Pancreas (tissue), 10 donors: ENCODE measurements around the gene FAAH2. TPM values are rescaled to one million over a fixed set of nuclear protein-coding genes. Genes with fewer than 3 reads are reported as not detected.

Experiments
- ATAC-seq, 4 donors: fragments of 200-7000 bp; cut with Tn5 transposase; one replicate each; pipeline versions ENCODE4 v1.8.0 to v1.9.1; 2020; ENCODE audit warnings: mild to moderate bottlenecking in 4 of 4, moderate library complexity in 4 of 4
- DNase-seq, 6 donors: peaks; one replicate each; pipeline ENCODE4 v3.0.0-alpha.2; 2020
- FAIRE-seq: peaks from 2 replicates; lab custom pipeline; 2012; peaks lifted over from hg19 to GRCh38; lab: Jason Lieb, UNC
- H3K27ac ChIP-seq, 4 donors: fragments of 200-600 bp; sonication (generic); 1 replicate in 3 of 4; 2 replicates in 1 of 4; pipeline versions ENCODE4 v1.5.0 to v1.8.0; 2020
- H3K27me3 ChIP-seq, 4 donors: fragments of 200-600 bp; one replicate each; pipeline ENCODE4 v1.8.0; 2021
- H3K36me3 ChIP-seq, 3 donors: fragments of 200-600 bp; sonication (generic) in 1 of 3; one replicate each; pipeline versions ENCODE4 v1.5.0 to v1.8.0; 2020 to 2021
- H3K4me1 ChIP-seq, 3 donors: fragments of 200-600 bp; one replicate each; pipeline ENCODE4 v1.8.0; 2021
- H3K4me3 ChIP-seq, 4 donors: fragments of 200-600 bp; sonication (generic) in 2 of 4; one replicate each; pipeline versions ENCODE4 v1.5.0 to v1.8.0; 2020 to 2021
- H3K9me3 ChIP-seq, 4 donors: fragments of 200-600 bp; one replicate each; pipeline ENCODE4 v1.8.0; 2021
- CTCF ChIP-seq, 4 donors: fragments of 200-600 bp; sonication (generic) in 3 of 4; IDR thresholded peaks; one replicate each; pipeline versions ENCODE4 v1.5.0 to v1.8.0; 2021; ENCODE audit warnings: antibody characterized with exemption in 4 of 4
- WGBS, 2 donors: extraction: QIAGEN DNeasy Blood & Tissue Kit; methylation state at CpG; one replicate each; pipeline ENCODE4 v1.1.7; 2013; 5-methylcytosine and 5-hydroxymethylcytosine counted together
- intact Hi-C, 3 donors: fragments of 100-400 bp; cut with DNase I; formaldehyde crosslinking; loops; one replicate each; pipeline versions ENCODE4 v1.11.1 to v1.14.2; 2022
- polyA plus RNA-seq, 2 donors: library from polyadenylated mRNA; stranded (reverse); fragments of 200-250 nt; gene quantifications; one replicate each; pipeline ENCODE4 v1.2.3, GENCODE V29; 2013
- total RNA-seq, 6 donors: library from RNA; stranded (reverse); fragmentation: NEBNext Ultra II Directional in 4 of 6; extraction: Animal tissue kit (Norgen Biotek cat#: 25700) in 4 of 6; gene quantifications; one replicate each; pipeline versions ENCODE4 v1.2.1 to v1.2.4, GENCODE V29; 2021 to 2023
- donor health status: healthy with polysubstance abuse.
- donor health status: DM: no; HTN: no; CAD: no; lungs with moderate emphysema.
- donor health status: DM: no; HTN: no; CAD: no.
- donor health status: control.
- donor health status: control.
- donor health status: Bipolar disorder and iron deficiency.
- donor health status: DM: yes; HTN: yes; CAD: no.
- donor health status: DM: no; HTN: no; CAD: no.
- donor health status: DM: no; HTN: no; CAD: no.
- donor health status: DM: yes; HTN: yes; CAD: no.

The FAAH2 gene
- total and polyA plus RNA-seq, 8 donors = 13.3 to 22.2 (median 17.8) TPM

GRCh38 chrX:57451426-57452020, 165.0 kb downstream of the FAAH2 start:
- Histone ChIP-seq H3K27me3 (peaks cover 0 to 14% (median 0%) of the 10 kb centered on the region in 4 donors), H3K36me3 (no peaks in the 10 kb centered on the region), H3K27ac (no peak overlapping the region), H3K4me1 (no peaks in the 10 kb centered on the region), H3K4me3 (no peak overlapping the region), H3K9me3 (no peaks in the 10 kb centered on the region)
- FAIRE-seq (no peak), DNase-seq (no peak), ATAC-seq (no peak)
- intact Hi-C loops = no loop called here
- TF ChIP-seq CTCF (IDR thresholded peaks at IDR 0.05) = no peak
- 57 to 72% methylated on average over 3 of the region's 3 CpGs for WGBS, 2 donors

DNA sequence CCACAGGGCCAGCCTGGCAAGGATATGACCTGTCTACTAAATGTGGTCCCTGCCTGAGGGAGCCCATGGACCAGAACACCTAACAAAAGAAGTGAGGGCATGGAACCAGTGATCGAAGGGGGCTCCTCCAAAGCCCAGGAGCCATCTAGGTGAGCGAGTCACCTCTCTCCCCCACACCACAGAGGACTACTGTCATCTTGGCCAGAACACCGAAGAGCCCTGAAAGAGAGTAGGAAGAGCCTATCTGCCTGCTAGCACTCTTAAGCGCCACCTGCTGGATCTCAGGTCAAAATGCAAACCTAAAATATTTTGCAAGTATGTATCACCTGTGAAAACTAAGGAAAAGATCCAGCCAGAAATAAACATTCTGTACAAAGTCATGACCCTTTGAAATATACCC, 167.4 kb downstream of the FAAH2 start:
- H3K4me1 ChIP-seq = no peaks in the 10 kb centered on the region
- H3K27ac ChIP-seq = no peak overlapping the region
- H3K9me3 ChIP-seq = no peaks in the 10 kb centered on the region
- no peak for DNase-seq
- WGBS, 2 donors = 28 to 60% methylated on average over 4 of the region's 4 CpGs
- peaks cover 0 to 15% (median 0%) of the 10 kb centered on the region in 4 donors for H3K27me3 ChIP-seq
- intact Hi-C loops = no loop called here
- peak in 2 of 4 donors; percentile 9 to 23 for TF ChIP-seq CTCF (IDR thresholded peaks at IDR 0.05)
- H3K36me3 ChIP-seq = no peaks in the 10 kb centered on the region
- H3K4me3 ChIP-seq = no peak overlapping the region
- ATAC-seq = no peak
- no peak for FAIRE-seq

DNA sequence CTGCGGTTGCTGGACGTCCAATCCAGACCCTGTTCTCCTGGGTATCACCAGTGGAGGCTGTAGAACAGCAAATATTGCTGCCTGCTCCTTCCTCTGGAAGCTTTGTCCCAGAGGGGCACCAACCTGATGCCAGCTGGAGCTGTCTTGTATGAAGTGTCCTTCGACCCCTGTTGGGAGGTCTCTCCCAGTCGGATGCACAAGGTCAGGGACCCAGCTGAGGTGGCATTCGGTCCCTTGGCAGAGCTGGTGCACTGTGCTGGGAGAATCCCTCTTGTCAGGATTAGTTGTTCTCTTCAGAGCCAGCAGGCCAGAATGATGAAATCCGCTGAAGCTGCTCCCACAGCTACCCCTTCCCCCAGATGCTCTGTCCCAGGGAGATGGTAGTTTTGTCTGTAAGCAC, 195.0 kb downstream of the FAAH2 start:
- Histone ChIP-seq H3K27me3 (no peaks in the 10 kb centered on the region), H3K4me1 (no peaks in the 10 kb centered on the region), H3K27ac (no peak overlapping the region), H3K4me3 (no peak overlapping the region), H3K36me3 (no peaks in the 10 kb centered on the region), H3K9me3 (no peaks in the 10 kb centered on the region)
- DNase-seq (peak in 2 of 6 donors; percentile 18 to 24), FAIRE-seq (no peak), ATAC-seq (no peak)
- WGBS, 2 donors = 81 to 98% methylated on average over 6 of the region's 6 CpGs
- intact Hi-C loops = no loop called here
- no peak for TF ChIP-seq CTCF (IDR thresholded peaks at IDR 0.05)

- no peaks in the 10 kb centered on the region for H3K4me1 ChIP-seq
- 71 to 76% methylated on average over 5 of the region's 5 CpGs for WGBS, 2 donors
- no peak for ATAC-seq
- intact Hi-C loops = no loop called here
- no peak for FAIRE-seq
- no peak for TF ChIP-seq CTCF (IDR thresholded peaks at IDR 0.05)
- H3K27me3 ChIP-seq = peaks cover 0 to 5% (median 0%) of the 10 kb centered on the region in 4 donors
- no peaks in the 10 kb centered on the region for H3K9me3 ChIP-seq
- DNase-seq = peak in 1 of 6 donors; percentile 10
- H3K4me3 ChIP-seq = no peak overlapping the region
- H3K36me3 ChIP-seq = no peaks in the 10 kb centered on the region
- no peak overlapping the region for H3K27ac ChIP-seq
Observed at GRCh38 chrX:57516491-57516890, 230.0 kb downstream of the FAAH2 start.

DNA sequence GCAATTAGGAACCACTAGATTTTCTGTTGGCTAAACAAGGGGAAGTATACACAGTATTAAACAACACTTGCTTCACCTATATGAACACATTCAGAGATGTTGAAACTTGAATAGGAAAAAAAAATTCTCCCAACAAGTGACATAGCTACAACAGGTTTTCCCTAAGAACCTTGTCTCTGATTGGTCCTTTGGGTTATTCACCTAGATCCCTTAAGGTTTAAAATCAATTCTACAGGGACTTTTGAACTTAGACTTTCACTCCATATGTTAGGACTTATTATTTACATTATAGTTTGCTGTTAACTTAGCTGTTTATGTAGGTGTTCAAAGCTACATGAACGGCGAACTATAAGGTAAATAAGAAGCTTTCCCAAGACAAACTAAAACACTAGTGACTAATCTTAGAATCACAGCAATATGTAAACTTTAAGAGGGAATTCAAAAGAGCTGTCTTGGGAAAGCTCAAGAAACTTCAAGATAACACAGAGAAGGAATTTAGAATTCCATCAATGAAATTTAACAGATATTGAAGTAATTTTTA, 233.1 kb downstream of the FAAH2 start:
- no peak for FAIRE-seq
- Histone ChIP-seq H3K4me3 (no peak overlapping the region), H3K36me3 (no peaks in the 10 kb centered on the region), H3K27me3 (peaks cover 0 to 5% (median 0%) of the 10 kb centered on the region in 4 donors), H3K4me1 (no peaks in the 10 kb centered on the region), H3K9me3 (no peaks in the 10 kb centered on the region), H3K27ac (no peak overlapping the region)
- intact Hi-C loops = no loop called here
- no peak for TF ChIP-seq CTCF (IDR thresholded peaks at IDR 0.05)
- WGBS, 2 donors = 17 to 20% methylated on average over 2 of the region's 2 CpGs
- no peak for ATAC-seq
- DNase-seq = no peak
